H9 (cell line): ENCODE measurements around the gene CCDC149. TPM values are rescaled to one million over a fixed set of nuclear protein-coding genes. Genes with fewer than 3 reads are reported as not detected.

ENCODE experiments used
- DNase-seq: peaks from one replicate; pipeline ENCODE4 v3.0.0-alpha.2; 2017
- H2AFZ ChIP-seq: one replicate; pipeline ENCODE4 v1.6.1; 2013; ENCODE audit warnings: mild to moderate bottlenecking, low read length, control low read depth, moderate library complexity
- H2AK5ac ChIP-seq: 2 replicates; pipeline ENCODE4 v1.6.1; 2013; ENCODE audit warnings: low read length, control low read depth, mixed read lengths; ENCODE audit not compliant: insufficient read length
- H2BK120ac ChIP-seq: one replicate; pipeline ENCODE4 v1.6.1; 2013; ENCODE audit warnings: low read depth, mild to moderate bottlenecking, low read length, control low read depth, inconsistent platforms; ENCODE audit not compliant: poor library complexity, severe bottlenecking
- H2BK12ac ChIP-seq: 2 replicates; pipeline ENCODE4 v1.6.1; 2013; ENCODE audit warnings: low read length, control low read depth, mixed read lengths, low read depth; ENCODE audit not compliant: insufficient read length
- H2BK15ac ChIP-seq: 2 replicates; pipeline ENCODE4 v1.6.1; 2013; ENCODE audit warnings: low read depth, low read length, control low read depth
- H2BK20ac ChIP-seq: one replicate; pipeline ENCODE4 v1.6.1; 2013; ENCODE audit warnings: low read depth, mild to moderate bottlenecking, low read length, control low read depth, inconsistent platforms; ENCODE audit not compliant: poor library complexity, severe bottlenecking
- H2BK5ac ChIP-seq: 2 replicates; pipeline ENCODE4 v1.6.1; 2013; ENCODE audit warnings: low read length, control low read depth, mixed read lengths; ENCODE audit not compliant: insufficient read length
- H3K14ac ChIP-seq: 2 replicates; pipeline ENCODE4 v1.6.1; 2013; ENCODE audit warnings: low read length, control low read depth; ENCODE audit not compliant: insufficient read depth
- H3K18ac ChIP-seq: 2 replicates; pipeline ENCODE4 v1.6.1; 2013; ENCODE audit warnings: low read depth, mild to moderate bottlenecking, mixed read lengths, low read length, control low read depth; ENCODE audit not compliant: insufficient read length
- H3K23ac ChIP-seq: 2 replicates; pipeline ENCODE4 v1.6.1; 2013; ENCODE audit warnings: low read length, control low read depth, mixed read lengths, low read depth; ENCODE audit not compliant: insufficient read length
- H3K23me2 ChIP-seq: 2 replicates; pipeline ENCODE4 v1.6.1; 2013; ENCODE audit warnings: low read depth, mild to moderate bottlenecking, mixed read lengths, low read length, control low read depth; ENCODE audit not compliant: insufficient read length, poor library complexity, severe bottlenecking
- H3K27ac ChIP-seq: 2 replicates; pipeline ENCODE4 v1.5.1; 2013; ENCODE audit warnings: low read length, control low read depth, mixed read lengths, low read depth; ENCODE audit not compliant: insufficient read length
- H3K27me3 ChIP-seq: 2 replicates; pipeline ENCODE4 v1.6.1; 2013; ENCODE audit warnings: low read length, control low read depth, inconsistent platforms; ENCODE audit not compliant: insufficient read depth
- H3K4ac ChIP-seq: 2 replicates; pipeline ENCODE4 v1.6.1; 2013; ENCODE audit warnings: low read depth, mild to moderate bottlenecking, control low read depth, inconsistent platforms, low read length, moderate library complexity
- H3K4me1 ChIP-seq: 2 replicates; pipeline ENCODE4 v1.6.1; 2013; ENCODE audit warnings: low read length, control low read depth, inconsistent platforms; ENCODE audit not compliant: insufficient read depth
- H3K4me2 ChIP-seq: 2 replicates; pipeline ENCODE4 v1.6.1; 2013; ENCODE audit warnings: low read length, control low read depth, mixed read lengths; ENCODE audit not compliant: insufficient read length, insufficient read depth
- H3K56ac ChIP-seq: 2 replicates; pipeline ENCODE4 v1.6.1; 2013; ENCODE audit warnings: low read depth, mild to moderate bottlenecking, mixed read lengths, low read length, control low read depth; ENCODE audit not compliant: insufficient read length
- H3K79me1 ChIP-seq: 2 replicates; pipeline ENCODE4 v1.6.1; 2013; ENCODE audit warnings: low read depth, mild to moderate bottlenecking, moderate library complexity, low read length, control low read depth, inconsistent platforms; ENCODE audit not compliant: insufficient read depth, poor library complexity, severe bottlenecking
- H3K79me2 ChIP-seq: 2 replicates; pipeline ENCODE4 v1.6.1; 2013; ENCODE audit warnings: low read length, control low read depth, inconsistent platforms; ENCODE audit not compliant: insufficient read depth
- H3K9ac ChIP-seq: 2 replicates; pipeline ENCODE4 v1.6.1; 2013; ENCODE audit warnings: low read length, control low read depth, mixed read lengths; ENCODE audit not compliant: insufficient read length; ENCODE audit errors: extremely low read depth
- H3K9me3 ChIP-seq: one replicate; pipeline ENCODE4 v1.6.1; 2013; ENCODE audit warnings: low read depth, low read length, inconsistent platforms; ENCODE audit not compliant: control insufficient read depth
- H3T11ph ChIP-seq: one replicate; pipeline ENCODE4 v1.6.1; 2013; ENCODE audit warnings: mild to moderate bottlenecking, low read length, control low read depth, inconsistent platforms
- H4K20me1 ChIP-seq: one replicate; pipeline ENCODE4 v1.6.1; 2013; ENCODE audit not compliant: control insufficient read depth, insufficient read length, insufficient read depth
- H4K5ac ChIP-seq: 2 replicates; pipeline ENCODE4 v1.6.1; 2013; ENCODE audit warnings: low read depth, mild to moderate bottlenecking, mixed read lengths, low read length, control low read depth; ENCODE audit not compliant: insufficient read length
- H4K8ac ChIP-seq: replicated peaks from 2 replicates; pipeline ENCODE4 v1.6.1; 2013; ENCODE audit warnings: low read length, control low read depth, mixed read lengths, low read depth; ENCODE audit not compliant: insufficient read length
- H4K91ac ChIP-seq: 2 replicates; pipeline ENCODE4 v1.6.1; 2013; ENCODE audit warnings: low read depth, mild to moderate bottlenecking, moderate library complexity, mixed read lengths, low read length, control low read depth; ENCODE audit not compliant: insufficient read length
- H3K27ac Mint-ChIP-seq, 3 experiments: 2 replicates in 2 of 3; 3 replicates in 1 of 3; pipeline ENCODE4 v1.8.0; 2020 to 2021; ENCODE audit warnings: mixed read lengths in 3 of 3, mild to moderate bottlenecking in 1 of 3, moderate library complexity in 1 of 3
- H3K27me3 Mint-ChIP-seq: 2 replicates; pipeline ENCODE4 v1.8.0; 2021; ENCODE audit warnings: low read depth, mild to moderate bottlenecking, moderate library complexity, mixed read lengths
- H3K36me3 Mint-ChIP-seq, 3 experiments: 2 replicates in 2 of 3; 3 replicates in 1 of 3; pipeline ENCODE4 v1.8.0; 2020 to 2021; ENCODE audit warnings: low read depth in 3 of 3, mixed read lengths in 3 of 3; ENCODE audit not compliant: insufficient read depth in 1 of 3
- H3K4me1 Mint-ChIP-seq, 2 experiments: 2 replicates each; pipeline ENCODE4 v1.8.0; 2020; ENCODE audit warnings: mixed read lengths in 2 of 2
- H3K4me3 Mint-ChIP-seq, 2 experiments: 2 replicates in 1 of 2; 3 replicates in 1 of 2; pipeline ENCODE4 v1.8.0; 2020 to 2021; ENCODE audit warnings: mild to moderate bottlenecking in 2 of 2, mixed read lengths in 2 of 2, moderate library complexity in 1 of 2
- H3K9me3 Mint-ChIP-seq, 2 experiments: 2 replicates in 1 of 2; 3 replicates in 1 of 2; pipeline ENCODE4 v1.8.0; 2020; ENCODE audit warnings: mild to moderate bottlenecking in 2 of 2, mixed read lengths in 2 of 2, moderate library complexity in 1 of 2
- WGBS: extraction: QIAGEN DNeasy Blood & Tissue Kit; methylation state at CpG from one replicate; pipeline ENCODE4 v1.1.7; 2013; ENCODE audit warnings: missing lambda C conversion rate, low lambda C conversion rate, mixed read lengths; ENCODE audit not compliant: insufficient read length; ENCODE audit errors: extremely low coverage; 5-methylcytosine and 5-hydroxymethylcytosine counted together
- total RNA-seq: library from RNA; stranded (reverse); gene quantifications from 2 replicates; pipeline ENCODE4 v1.2.1, GENCODE V29; 2021
- TF ChIP-seq, protein P1 (sequence below): fragments of 200-600 bp; sonication (generic); conservative IDR thresholded peaks from 3 replicates; pipeline ENCODE4 v1.8.0; 2021; ENCODE audit warnings: antibody characterized with exemption, mild to moderate bottlenecking

Gene CCDC149
- total RNA-seq, 1 experiment from 2014 or later = 4.5 TPM

DNA sequence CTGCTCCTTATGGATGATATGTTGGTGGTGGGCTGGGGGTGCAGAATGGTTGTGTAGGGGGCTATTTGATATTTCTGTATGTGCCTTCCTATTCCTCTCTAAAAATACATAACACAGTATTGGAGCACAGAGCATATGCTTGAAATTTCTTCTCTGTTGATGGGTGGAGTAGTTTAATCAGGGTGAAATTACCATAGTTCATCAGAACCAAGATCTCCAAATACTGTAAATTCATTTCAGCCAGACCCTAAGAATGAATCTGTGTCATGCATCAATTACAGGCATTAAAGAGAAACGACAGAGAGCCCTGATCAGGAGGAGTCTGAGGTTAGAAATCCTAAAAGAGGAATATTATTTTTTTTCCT, 25.1 kb upstream of the CCDC149 start:
- Histone ChIP-seq H3K23me2 (no peaks in the 10 kb centered on the region), H3K9me3 (peaks cover 14% of the 10 kb centered on the region), H3K23ac (no peak overlapping the region), H3K4ac (no peak overlapping the region), H3K27ac (no peak overlapping the region), H4K8ac (no peak overlapping the region), H2BK5ac (no peak overlapping the region), H2AFZ (no peak overlapping the region), H2BK15ac (no peak overlapping the region), H4K5ac (no peak overlapping the region), H3K18ac (no peak overlapping the region), H3K27me3 (no peaks in the 10 kb centered on the region), H3K14ac (no peak overlapping the region), H2AK5ac (no peak overlapping the region), H4K20me1 (no peaks in the 10 kb centered on the region), H3K4me2 (no peak overlapping the region), H3K4me1 (no peaks in the 10 kb centered on the region), H3K79me2 (no peaks in the 10 kb centered on the region), H3K56ac (no peak overlapping the region), H3K9ac (no peak overlapping the region), H2BK120ac (no peak overlapping the region), H4K91ac (no peak overlapping the region), H2BK12ac (no peak overlapping the region), H3K79me1 (no peaks in the 10 kb centered on the region), H2BK20ac (no peak overlapping the region), H3T11ph (no peak overlapping the region)
- Mint-ChIP-seq H3K4me3 (no peak overlapping the region), H3K27me3 (peaks cover 7% of the 10 kb centered on the region), H3K36me3 (peaks cover 17 to 54% (median 32%) of the 10 kb centered on the region in 3 experiments), H3K9me3 (peaks cover 55 to 57% of the 10 kb centered on the region in 2 experiments), H3K4me1 (no peaks in the 10 kb centered on the region), H3K27ac (no peak overlapping the region)
- DNase-seq = no peak
- WGBS = no CpG with 5 or more reads among the region's 1 CpG
- TF ChIP-seq, protein P1, sequence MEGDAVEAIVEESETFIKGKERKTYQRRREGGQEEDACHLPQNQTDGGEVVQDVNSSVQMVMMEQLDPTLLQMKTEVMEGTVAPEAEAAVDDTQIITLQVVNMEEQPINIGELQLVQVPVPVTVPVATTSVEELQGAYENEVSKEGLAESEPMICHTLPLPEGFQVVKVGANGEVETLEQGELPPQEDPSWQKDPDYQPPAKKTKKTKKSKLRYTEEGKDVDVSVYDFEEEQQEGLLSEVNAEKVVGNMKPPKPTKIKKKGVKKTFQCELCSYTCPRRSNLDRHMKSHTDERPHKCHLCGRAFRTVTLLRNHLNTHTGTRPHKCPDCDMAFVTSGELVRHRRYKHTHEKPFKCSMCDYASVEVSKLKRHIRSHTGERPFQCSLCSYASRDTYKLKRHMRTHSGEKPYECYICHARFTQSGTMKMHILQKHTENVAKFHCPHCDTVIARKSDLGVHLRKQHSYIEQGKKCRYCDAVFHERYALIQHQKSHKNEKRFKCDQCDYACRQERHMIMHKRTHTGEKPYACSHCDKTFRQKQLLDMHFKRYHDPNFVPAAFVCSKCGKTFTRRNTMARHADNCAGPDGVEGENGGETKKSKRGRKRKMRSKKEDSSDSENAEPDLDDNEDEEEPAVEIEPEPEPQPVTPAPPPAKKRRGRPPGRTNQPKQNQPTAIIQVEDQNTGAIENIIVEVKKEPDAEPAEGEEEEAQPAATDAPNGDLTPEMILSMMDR = no peak
